GM18951 (cell line): ENCODE measurements around the gene ANKRD33B.

Experiments
- POLR2A ChIP-seq: IDR thresholded peaks from 4 replicates; pipeline ENCODE4 v1.6.1; 2011; ENCODE audit warnings: mild to moderate bottlenecking; ENCODE audit not compliant: insufficient read length, insufficient read depth; ENCODE audit errors: extremely low read depth
- in situ Hi-C: fragments of 300-500 bp; cut with MboI; formaldehyde crosslinking; loops from one replicate; pipeline ENCODE4 v1.12.0; 2022; ENCODE audit warnings: low sequenced_read_pairs, mixed read lengths, inconsistent platforms; ENCODE audit not compliant: unreplicated experiment

ANKRD33B gene

DNA sequence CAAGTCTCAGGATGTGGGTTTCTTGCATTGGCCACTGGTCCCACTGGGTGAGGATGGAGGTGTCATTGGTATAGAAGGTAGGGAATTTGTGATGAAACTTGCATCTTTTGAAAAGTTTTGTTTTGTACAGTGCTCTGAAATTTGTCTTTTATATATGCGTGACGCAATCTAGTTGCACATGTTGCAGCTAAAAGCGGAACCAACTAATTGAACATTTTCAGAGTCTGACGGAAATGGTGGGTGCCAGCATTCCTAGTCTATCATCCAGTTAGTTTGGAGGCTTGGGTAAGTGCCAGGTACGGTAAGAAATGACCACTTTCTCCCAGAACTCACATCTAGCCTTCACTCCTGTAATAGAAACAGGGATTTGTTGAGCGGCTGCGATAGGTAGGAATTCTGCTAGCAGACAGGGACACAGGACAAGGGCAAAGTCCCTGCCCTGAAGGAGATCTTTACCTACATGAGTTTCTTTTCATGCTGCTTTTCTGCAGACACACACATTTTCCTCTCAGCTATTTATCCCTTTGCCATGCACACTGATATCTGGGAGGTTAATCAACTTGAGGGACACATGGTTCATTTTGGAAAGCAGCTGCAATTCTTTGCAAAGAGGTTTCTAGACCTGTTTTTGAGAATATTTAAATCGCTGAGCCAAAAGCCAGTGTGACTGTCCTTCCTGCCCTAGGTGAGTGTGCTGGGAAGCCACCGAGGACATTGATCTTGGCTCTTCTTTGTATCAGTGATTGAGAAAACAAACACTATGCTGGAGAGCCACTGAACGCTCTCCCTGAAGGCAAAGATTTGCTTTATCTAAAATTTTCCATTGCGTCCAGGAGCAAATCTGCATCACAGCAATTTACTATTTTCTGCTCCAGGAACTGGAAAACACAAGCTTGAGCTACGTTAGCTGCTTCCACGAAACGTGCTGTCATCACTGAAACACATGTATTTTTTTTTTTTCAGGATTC lies 107.5 kb downstream of the ANKRD33B start:
- TF ChIP-seq POLR2A, result no peak
- in situ Hi-C loops, result no loop called here

DNA sequence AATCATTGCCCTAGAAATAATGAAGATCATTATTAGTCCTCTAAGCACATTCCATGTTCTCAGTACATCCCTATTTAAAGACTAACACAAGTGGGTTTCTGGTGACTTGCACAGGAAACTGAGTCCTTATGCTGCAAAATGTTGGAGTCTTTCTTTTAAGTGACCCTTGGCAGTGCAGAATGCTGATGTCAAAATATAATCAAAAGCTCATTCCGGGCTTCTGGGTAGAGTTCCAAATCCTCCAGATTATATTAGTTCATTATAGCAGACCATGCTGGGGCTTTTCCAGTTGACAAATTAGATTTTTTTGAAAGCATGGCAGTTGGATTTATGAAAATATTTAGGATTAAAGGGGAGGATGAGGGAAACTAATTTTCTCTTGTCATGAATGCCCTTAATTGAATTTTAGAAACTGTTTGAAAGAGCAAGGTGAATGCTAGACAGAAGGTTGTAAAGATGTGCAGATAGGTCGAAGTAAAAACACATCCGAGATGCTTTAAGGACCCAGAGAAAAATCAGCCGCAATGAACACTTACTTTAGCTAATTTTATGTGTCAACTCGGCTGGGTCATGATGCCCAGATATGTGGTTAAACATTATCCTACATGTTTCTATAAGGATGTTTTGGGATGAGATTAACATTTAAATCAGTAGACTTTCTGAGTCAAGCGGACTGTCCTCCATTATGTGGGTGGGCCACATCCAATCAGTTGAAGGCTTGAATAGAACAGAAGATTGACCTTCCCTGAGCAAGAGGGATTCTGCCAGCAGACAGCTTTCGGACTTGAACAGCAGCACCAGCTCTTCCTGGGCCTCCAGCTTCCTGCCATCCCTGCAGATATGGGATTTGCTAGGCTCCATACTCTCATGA lies 108.5 kb downstream of the ANKRD33B start:
- no peak for TF ChIP-seq POLR2A
- in situ Hi-C loops, result no loop called here

DNA sequence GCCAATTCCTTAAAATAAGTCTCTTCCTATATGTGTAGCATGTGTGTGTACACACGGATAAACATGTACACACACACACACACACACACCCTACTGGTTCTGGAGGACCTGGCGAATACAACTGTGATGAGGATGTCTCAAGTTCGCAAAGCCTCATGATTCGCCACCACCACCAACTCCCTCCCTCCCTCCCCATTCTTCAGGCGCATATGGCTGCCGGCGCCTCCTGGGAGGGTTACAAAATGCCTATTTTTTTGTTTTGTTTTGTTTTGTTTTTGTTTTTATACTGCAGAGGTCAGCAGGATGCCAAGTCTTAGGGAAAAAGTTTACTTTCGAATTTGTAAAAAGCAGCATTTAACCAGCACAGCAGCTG lies 109.1 kb downstream of the ANKRD33B start:
- TF ChIP-seq POLR2A, result no peak
- in situ Hi-C loops, result no loop called here

DNA sequence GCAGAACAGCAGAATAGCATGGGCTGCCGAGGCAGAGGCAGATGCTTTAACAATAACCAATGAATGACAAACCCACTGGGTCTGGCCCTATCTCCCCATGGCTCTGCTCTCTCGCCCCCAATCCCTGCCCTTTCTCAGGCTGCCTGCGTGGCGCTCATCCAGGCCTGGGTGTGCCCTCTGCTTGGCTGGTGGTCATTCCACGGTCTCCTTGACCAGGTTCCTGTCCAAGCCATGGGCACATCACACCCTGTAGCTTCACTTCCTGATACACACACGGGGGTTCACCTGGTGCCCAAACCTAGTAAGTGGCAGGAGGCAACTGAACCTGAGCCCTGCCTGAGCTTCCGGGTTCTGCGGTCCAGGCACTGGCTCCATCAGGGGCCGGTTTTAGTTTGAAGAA lies 109.5 kb downstream of the ANKRD33B start:
- TF ChIP-seq POLR2A, result no peak
- in situ Hi-C loops, result no loop called here

DNA sequence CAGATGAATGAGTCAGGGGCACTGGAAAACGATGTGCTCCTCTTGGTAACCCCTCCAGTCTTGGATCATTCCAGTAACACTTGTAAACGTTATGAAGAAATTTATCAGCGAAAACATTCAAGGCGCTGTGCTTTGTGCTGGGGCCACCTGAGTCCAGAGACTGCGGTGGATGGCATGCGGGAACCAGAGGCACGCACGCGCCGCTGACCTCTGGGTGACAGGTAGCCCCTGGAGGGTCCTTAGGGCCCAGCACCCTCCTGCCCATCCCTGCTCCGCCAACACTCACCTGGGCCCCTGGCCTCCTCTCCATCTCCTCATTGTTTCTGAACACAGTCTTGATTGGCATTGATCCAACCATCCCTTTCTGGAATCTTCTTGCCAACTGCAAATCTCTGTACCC lies 110.2 kb downstream of the ANKRD33B start:
- no peak for TF ChIP-seq POLR2A
- in situ Hi-C loops, result no loop called here

DNA sequence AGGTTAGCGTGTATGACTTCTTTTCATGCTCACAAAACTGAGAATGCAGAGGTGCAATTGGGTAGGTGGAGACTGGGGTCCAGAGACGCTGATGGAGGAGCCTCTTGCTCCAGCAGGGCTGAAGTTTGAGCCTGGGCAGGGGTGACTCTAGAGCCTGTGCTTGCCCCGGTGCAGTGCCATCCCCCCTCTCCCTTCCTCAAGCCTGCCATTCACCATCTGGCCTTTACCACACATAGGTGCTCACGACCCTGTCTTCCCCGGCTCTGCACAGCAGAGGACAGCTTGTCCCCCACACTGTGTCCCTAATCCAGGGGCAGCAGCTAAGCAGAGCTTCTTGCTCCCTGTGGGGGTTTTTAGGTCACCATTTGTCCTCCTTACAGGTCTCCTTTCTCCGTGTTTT lies 110.7 kb downstream of the ANKRD33B start:
- TF ChIP-seq POLR2A, result no peak
- in situ Hi-C loops, result no loop called here

DNA sequence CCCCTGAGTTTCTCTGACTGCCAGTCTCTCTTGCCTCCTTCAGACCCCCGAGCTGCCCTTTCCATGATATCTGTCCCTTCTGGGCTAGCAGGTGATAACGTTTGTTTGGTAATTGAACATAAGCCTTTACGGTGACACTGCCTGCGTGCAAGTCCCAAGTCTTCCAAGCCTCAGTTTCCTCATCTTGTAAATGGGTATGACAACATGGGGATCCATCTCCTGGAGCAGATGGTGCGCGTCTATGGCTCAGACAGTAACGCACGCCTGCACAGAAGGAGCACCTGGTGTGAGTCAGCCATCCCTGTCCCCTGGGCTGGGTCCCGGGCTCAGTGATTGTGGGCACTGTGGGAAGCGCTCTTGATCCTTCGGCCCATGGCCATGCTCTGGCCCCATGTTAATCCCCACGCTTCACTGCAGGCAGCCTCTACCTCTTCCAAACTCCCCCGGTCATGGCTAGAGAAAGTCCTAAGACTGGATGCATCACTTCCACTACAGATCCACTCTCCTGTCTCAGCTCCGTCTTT lies 111.4 kb downstream of the ANKRD33B start:
- in situ Hi-C loops, result loop anchor here (25.0 kb wide), 2 partner anchors 312 to 512 kb away; no protein-coding TSS in a partner anchor
- no peak for TF ChIP-seq POLR2A

DNA sequence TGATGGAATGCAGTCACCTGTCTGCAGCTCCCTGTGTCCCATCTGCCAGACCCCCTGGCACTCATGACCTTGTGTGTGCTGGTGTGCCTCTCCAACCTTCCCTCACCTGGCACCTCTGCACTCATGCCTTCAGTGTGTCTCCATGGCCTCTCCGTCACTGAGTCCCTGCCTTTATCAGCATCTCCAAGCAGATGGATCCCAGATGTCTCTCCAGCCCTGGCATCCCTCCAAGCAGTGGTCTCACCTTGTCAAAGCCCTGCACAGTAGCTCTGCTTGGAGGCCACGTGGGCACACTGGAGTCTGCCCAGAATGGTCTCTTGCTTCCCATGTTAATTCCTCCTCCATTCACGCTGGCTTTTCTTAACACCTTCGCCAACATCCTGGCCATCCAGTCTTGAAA lies 112.4 kb downstream of the ANKRD33B start:
- in situ Hi-C loops, result loop anchor here (25.0 kb wide), 2 partner anchors 311 to 511 kb away; no protein-coding TSS in a partner anchor
- peak; percentile 34 for TF ChIP-seq POLR2A

DNA sequence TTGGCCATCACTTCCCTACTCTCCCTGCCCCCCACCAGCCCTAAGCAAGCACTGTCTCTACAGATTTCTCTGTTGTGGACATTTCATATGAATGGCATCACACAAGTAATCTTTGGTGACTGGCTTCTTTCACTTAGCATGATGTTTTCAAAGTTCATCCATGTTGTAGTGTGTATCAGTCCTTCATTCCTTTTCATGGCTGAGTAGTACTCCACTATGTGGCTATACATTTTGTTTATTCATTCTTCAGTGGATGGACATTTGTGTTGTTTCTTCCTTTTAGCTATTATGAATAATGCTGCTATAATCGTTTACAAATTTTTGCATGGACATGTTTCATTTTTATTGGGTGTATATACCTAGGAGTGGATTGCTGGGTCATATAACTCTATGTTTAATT lies 113.1 kb downstream of the ANKRD33B start:
- no peak for TF ChIP-seq POLR2A
- in situ Hi-C loops, result loop anchor here (25.0 kb wide), 2 partner anchors 310 to 510 kb away; no protein-coding TSS in a partner anchor

DNA sequence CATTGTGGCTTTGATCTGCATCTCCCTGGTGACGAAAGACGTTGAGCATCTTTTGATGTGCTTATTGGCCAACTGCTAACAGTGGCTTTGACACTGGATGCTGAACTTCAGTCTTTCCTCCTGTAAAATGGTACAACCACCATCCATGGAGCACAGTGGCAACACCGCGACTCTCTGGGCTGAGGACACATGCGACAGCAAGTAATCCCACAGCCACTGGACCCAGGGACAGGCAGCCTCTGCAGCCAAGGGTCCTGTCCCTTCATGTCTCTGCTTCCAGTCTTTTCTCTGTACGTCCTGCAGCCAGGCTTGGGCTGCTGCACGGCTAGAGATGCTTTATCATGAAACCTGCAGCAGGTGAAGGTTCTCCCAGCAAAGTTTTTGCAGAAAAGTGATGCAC lies 113.7 kb downstream of the ANKRD33B start:
- in situ Hi-C loops, result loop anchor here (25.0 kb wide), 2 partner anchors 310 to 510 kb away; no protein-coding TSS in a partner anchor
- TF ChIP-seq POLR2A, result no peak

DNA sequence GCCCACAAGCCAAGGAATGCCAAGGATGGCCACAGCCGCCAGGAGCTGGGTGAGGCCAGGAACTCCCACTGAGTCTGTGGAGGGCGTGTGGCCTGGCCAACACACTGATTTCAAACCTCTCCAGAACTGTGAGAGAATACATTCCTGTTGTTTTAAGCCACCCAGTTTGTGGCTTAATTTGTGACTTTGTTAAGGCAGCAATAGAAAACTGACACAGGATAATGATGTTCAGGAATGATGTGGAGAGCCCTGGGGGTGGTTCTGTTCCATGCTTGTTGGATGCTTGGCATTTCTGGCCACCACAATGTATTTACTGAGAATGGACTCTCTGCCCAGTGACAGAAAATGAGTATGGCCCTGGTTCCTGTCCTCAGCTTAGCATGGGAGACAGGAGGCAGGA lies 114.4 kb downstream of the ANKRD33B start:
- no peak for TF ChIP-seq POLR2A
- in situ Hi-C loops, result loop anchor here (25.0 kb wide), 2 partner anchors 309 to 509 kb away; no protein-coding TSS in a partner anchor

DNA sequence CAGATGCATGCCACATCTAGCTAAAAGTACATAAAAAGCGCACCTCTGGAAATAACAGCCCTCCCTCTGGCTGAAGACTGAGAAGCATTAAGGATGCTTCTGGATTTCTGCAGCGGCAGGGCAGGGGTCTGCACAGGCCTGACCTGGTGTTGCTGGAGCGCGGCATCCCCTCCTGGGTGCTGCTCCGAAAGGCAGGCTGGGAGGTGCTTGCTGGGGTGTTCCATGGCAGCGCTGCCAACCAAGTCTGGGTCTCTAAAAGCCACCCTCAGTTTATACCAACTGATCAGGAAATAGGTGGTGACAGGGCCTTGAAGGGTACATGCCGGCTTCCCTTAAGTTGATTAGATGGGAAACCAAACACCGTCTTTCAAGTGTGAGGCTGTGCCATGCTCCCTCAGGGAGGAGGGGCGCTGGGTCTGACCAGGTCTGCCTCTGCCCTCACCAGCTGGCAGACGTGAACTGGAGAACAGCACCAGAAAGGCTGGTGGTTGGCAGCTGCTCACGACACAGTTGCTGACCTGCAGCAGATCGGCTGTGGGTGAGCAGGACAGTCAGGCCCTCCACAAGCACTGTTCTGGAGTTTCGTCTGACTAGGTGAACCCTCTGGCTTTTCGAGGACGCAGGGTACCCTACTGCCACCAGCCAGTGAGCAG lies 115.6 kb downstream of the ANKRD33B start:
- no peak for TF ChIP-seq POLR2A
- in situ Hi-C loops, result loop anchor here (25.0 kb wide), 2 partner anchors 308 to 508 kb away; no protein-coding TSS in a partner anchor
